Stomach (tissue), 9 donors: ENCODE data around the gene FYCO1. TPM values are rescaled to one million over a fixed set of nuclear protein-coding genes. Genes with fewer than 3 reads are reported as not detected.

Source experiments
- DNase-seq, 2 donors: peaks; one replicate each; pipeline versions ENCODE4 v3.0.0 to v3.0.0-alpha.2; 2013 to 2019
- H3K27ac ChIP-seq, 5 donors: fragments of 200-600 bp in 4 of 5; sonication (generic) in 4 of 5; one replicate each; pipeline ENCODE4 v1.5.1; 2013 to 2019; ENCODE audit warnings: mild to moderate bottlenecking in 1 of 5, moderate library complexity in 1 of 5
- H3K27me3 ChIP-seq, 3 donors: fragments of 200-600 bp; sonication (generic); one replicate each; pipeline ENCODE4 v1.5.1; 2017 to 2019; ENCODE audit warnings: mixed run types in 1 of 3
- H3K36me3 ChIP-seq, 4 donors: fragments of 200-600 bp; sonication (generic); 1 replicate in 3 of 4; 2 replicates in 1 of 4; pipeline ENCODE4 v1.5.1; 2016 to 2019
- H3K4me1 ChIP-seq, 4 donors: fragments of 200-600 bp; sonication (generic); one replicate each; pipeline ENCODE4 v1.5.1; 2016 to 2019
- H3K4me3 ChIP-seq, 4 donors: fragments of 200-600 bp; sonication (generic) in 3 of 4; one replicate each; pipeline ENCODE4 v1.5.1; 2016 to 2019; ENCODE audit warnings: mild to moderate bottlenecking in 1 of 4
- H3K9me3 ChIP-seq, 4 donors: fragments of 200-600 bp; sonication (generic); one replicate each; pipeline ENCODE4 v1.5.1; 2016 to 2019
- EP300 ChIP-seq: sonication (generic); formaldehyde crosslinking; IDR thresholded peaks from one replicate; pipeline ENCODE4 v1.6.1; 2017; ENCODE audit warnings: antibody characterized with exemption
- POLR2A ChIP-seq, 4 donors: fragments of 450-650 bp; IDR thresholded peaks; one replicate each; pipeline ENCODE4 v1.6.1; 2016; ENCODE audit warnings: antibody characterized with exemption in 4 of 4, control low read depth in 2 of 4, mild to moderate bottlenecking in 1 of 4, moderate library complexity in 1 of 4
- POLR2AphosphoS5 ChIP-seq, 3 donors: sonication (generic); formaldehyde crosslinking; IDR thresholded peaks; one replicate each; pipeline ENCODE4 v1.6.1; 2016; ENCODE audit warnings: antibody characterized with exemption in 3 of 3
- WGBS, 5 donors: extraction: QIAGEN DNeasy Blood & Tissue Kit in 3 of 5; methylation state at CpG; one replicate each; pipeline versions ENCODE4 v1.1.5 to v1.1.7; 2013 to 2018; 5-methylcytosine and 5-hydroxymethylcytosine counted together
- intact Hi-C: fragments of 100-400 bp; cut with DNase I; formaldehyde crosslinking; loops from one replicate; pipeline ENCODE4 v1.15.1; 2023; ENCODE audit warnings: low total_unique reads
- polyA plus RNA-seq, 3 donors: library from polyadenylated mRNA; stranded (reverse); fragments of 200-250 nt; gene quantifications; one replicate each; pipeline ENCODE4 v1.2.3, GENCODE V29; 2013
- total RNA-seq, 5 donors: library from RNA; depleted of rRNA; stranded (reverse); fragments of >200 nt; gene quantifications; one replicate each; pipeline versions ENCODE4 v1.1.0 to v1.2.3, GENCODE V29; 2014 to 2016
- TF ChIP-seq, protein P1 (sequence below), 7 experiments: fragments of 450-650 bp in 4 of 7; fragments of 200-600 bp in 3 of 7; sonication (generic) in 3 of 7; IDR thresholded peaks; one replicate each; pipeline ENCODE4 v1.5.1; 2016 to 2019; ENCODE audit warnings: antibody characterized with exemption in 7 of 7, control low read depth in 2 of 7, mild to moderate bottlenecking in 1 of 7
- donor health status: healthy with polysubstance abuse.
- donor health status: Bipolar disorder and iron deficiency.
- donor health status: healthy.

Gene FYCO1
- total and polyA plus RNA-seq, 8 donors: 10.7 to 97.4 (median 25.3) TPM

DNA sequence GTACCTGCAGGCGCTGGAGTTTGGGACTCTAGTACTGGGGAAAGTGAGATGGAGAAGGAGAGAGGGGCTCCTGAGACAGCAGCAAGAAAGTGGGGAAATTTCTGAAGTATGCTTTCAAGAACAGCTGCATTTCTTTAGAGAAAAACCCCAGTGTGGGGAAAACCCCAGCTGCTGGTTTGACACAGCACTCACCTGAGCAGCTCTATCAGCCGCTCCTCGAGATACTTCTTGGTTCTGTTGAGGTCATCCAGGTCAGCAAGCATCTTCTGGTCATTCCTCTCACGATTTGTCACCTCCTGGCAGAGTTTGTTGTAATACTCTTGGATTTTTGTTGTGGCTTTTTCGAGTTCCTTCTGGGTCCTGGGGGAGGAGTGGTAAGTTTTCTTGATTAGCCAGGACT lies 33.6 kb downstream of the FYCO1 start:
- DNase-seq: no peak
- 73 to 88% (median 77%) methylated on average over 5 of the region's 5 CpGs for WGBS, 5 donors

DNA sequence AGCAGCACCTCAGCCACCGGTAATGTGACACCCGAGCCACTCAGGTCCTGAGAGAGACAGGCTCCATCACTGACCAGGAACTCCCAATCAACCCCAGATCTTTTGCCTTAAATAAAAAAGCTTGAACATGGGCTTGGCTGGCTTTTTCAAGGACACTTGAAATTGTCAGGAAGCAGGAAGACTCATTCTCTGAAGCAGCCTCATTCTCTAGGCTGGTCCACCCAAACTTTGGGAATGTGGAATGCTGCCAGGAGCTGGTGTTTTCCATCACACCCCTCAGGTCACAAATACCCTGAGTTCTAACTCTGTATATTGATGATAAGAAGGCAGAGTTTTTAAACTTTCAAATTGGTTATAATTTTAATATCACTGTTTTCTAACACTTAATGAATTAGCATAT lies 35.3 kb downstream of the FYCO1 start:
- H3K4me1 ChIP-seq: peaks cover 0 to 6% (median 0%) of the 10 kb centered on the region in 4 donors
- no peaks in the 10 kb centered on the region for H3K27me3 ChIP-seq
- DNase-seq: no peak
- TF ChIP-seq, protein P1, sequence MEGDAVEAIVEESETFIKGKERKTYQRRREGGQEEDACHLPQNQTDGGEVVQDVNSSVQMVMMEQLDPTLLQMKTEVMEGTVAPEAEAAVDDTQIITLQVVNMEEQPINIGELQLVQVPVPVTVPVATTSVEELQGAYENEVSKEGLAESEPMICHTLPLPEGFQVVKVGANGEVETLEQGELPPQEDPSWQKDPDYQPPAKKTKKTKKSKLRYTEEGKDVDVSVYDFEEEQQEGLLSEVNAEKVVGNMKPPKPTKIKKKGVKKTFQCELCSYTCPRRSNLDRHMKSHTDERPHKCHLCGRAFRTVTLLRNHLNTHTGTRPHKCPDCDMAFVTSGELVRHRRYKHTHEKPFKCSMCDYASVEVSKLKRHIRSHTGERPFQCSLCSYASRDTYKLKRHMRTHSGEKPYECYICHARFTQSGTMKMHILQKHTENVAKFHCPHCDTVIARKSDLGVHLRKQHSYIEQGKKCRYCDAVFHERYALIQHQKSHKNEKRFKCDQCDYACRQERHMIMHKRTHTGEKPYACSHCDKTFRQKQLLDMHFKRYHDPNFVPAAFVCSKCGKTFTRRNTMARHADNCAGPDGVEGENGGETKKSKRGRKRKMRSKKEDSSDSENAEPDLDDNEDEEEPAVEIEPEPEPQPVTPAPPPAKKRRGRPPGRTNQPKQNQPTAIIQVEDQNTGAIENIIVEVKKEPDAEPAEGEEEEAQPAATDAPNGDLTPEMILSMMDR (IDR thresholded peaks at IDR 0.05): no peak
- TF ChIP-seq EP300 (no peak), POLR2A (IDR thresholded peaks at IDR 0.05) (no peak), POLR2AphosphoS5 (IDR thresholded peaks at IDR 0.05) (no peak)
- H3K9me3 ChIP-seq: no peaks in the 10 kb centered on the region
- H3K36me3 ChIP-seq: peaks cover 88 to 100% (median 99%) of the 10 kb centered on the region in 4 donors
- intact Hi-C loops: no loop called here
- 82 to 100% (median 86%) methylated on average over 2 of the region's 2 CpGs for WGBS, 5 donors
- H3K27ac ChIP-seq: no peak overlapping the region
- H3K4me3 ChIP-seq: no peak overlapping the region

More for the DNA sequence above, 33.6 kb downstream of the FYCO1 start:
- Histone ChIP-seq H3K9me3 (no peaks in the 10 kb centered on the region), H3K27ac (no peak overlapping the region), H3K4me3 (no peak overlapping the region), H3K27me3 (no peaks in the 10 kb centered on the region), H3K4me1 (peaks cover 7 to 24% (median 12%) of the 10 kb centered on the region in 4 donors), H3K36me3 (peaks cover 95 to 100% (median 100%) of the 10 kb centered on the region in 4 donors)
- intact Hi-C loops: no loop called here
- no peak for TF ChIP-seq POLR2A (IDR thresholded peaks at IDR 0.05)
- no peak for TF ChIP-seq EP300
- TF ChIP-seq, protein P1 (IDR thresholded peaks at IDR 0.05): no peak
- no peak for TF ChIP-seq POLR2AphosphoS5 (IDR thresholded peaks at IDR 0.05)

DNA sequence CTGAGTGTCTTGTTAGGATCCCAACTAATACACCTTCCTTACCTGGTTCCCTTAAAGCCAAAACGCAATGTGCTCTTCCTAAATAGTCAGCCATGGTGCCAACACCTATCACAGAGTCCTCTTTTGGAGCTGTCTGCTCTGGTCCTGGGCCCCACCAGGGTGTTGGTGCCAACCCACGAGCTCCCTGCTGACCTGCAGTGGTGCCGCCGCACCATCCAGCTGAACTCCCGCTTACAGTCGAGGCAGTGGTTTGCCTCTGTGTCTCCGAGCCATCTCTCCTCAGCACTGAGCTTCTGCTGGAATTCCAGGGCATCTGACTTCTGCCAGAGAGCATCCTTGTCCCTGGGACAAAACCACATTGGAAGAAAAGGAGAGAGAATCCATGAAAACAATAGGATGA lies 36.4 kb downstream of the FYCO1 start:
- Histone ChIP-seq H3K4me3 (no peak overlapping the region), H3K4me1 (no peaks in the 10 kb centered on the region), H3K27me3 (no peaks in the 10 kb centered on the region), H3K9me3 (no peaks in the 10 kb centered on the region), H3K27ac (peak overlapping the region in 3 of 5 donors; percentile 24 to 53 (median 52)), H3K36me3 (peaks cover 88 to 100% (median 99%) of the 10 kb centered on the region in 4 donors)
- no peak for DNase-seq
- TF ChIP-seq POLR2AphosphoS5 (IDR thresholded peaks at IDR 0.05) (no peak), POLR2A (IDR thresholded peaks at IDR 0.05) (no peak), EP300 (no peak)
- TF ChIP-seq, protein P1 (IDR thresholded peaks at IDR 0.05): no peak
- WGBS, 5 donors: 91 to 96% (median 92%) methylated on average over 7 of the region's 7 CpGs
- intact Hi-C loops: no loop called here

DNA sequence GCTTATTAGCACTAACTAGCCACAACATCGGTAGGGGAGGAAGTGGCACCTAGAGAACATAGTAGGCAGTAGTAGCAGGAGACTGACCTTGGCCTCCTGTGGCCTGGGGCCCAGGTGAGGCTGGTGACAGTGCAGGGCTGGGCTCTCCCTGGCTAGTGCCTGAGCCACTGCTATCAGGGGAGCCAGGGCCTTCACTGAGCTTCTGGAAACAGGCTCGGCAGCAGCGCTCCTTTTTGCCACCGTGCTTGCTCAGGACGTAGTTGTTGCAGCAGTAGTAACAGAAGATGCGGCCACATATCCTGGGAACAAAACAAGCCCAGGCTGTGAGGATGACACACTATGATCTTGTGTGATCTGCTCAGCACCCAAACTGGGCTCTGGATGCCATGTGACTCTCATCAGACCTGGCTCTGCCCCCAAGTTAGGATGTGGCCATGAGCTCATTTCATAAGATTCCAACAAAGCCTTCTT lies 37.3 kb downstream of the FYCO1 start:
- 85 to 95% (median 87%) methylated on average over 5 to 6 of the region's 6 CpGs for WGBS, 5 donors
- H3K4me3 ChIP-seq: no peak overlapping the region
- intact Hi-C loops: no loop called here

More for the DNA sequence above, 37.3 kb downstream of the FYCO1 start:
- no peak for DNase-seq
- Histone ChIP-seq H3K27me3 (no peaks in the 10 kb centered on the region), H3K9me3 (no peaks in the 10 kb centered on the region), H3K36me3 (peaks cover 89 to 100% (median 99%) of the 10 kb centered on the region in 4 donors), H3K4me1 (no peaks in the 10 kb centered on the region), H3K27ac (peak overlapping the region in 4 of 5 donors; percentile 12 to 53 (median 38))
- TF ChIP-seq, protein P1 (IDR thresholded peaks at IDR 0.05): no peak
- no peak for TF ChIP-seq POLR2A (IDR thresholded peaks at IDR 0.05)
